Measurements from ENCODE around the gene SLAMF9. TPM values are rescaled to one million over a fixed set of nuclear protein-coding genes. Genes with fewer than 3 reads are reported as not detected.

The SLAMF9 gene
- total RNA-seq, 2 experiments from 2014 or later, result not detected

DNA sequence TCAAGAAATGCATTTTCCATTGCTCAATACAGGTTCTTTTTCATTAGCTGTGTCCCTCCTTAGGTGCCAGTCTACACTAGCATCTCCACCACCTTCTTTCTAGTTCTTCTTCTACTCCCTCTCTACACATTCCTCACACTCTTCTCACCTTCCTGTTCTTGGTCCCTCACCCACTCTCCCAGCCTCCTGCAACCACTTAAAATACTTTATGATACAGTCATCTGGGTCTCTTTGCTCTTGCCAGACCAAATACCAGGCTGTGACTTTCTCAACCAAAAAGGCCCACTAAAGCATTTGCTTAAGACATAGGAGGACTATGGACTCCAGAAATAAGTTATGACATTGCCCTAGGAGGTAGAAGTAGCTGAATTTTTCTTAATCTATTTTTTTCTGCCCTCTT, 42.6 kb upstream of the SLAMF9 start:
- Histone ChIP-seq H3K4me1 (ENCODE audit: insufficient read depth, low read length, poor library complexity, severe bottlenecking) (no peaks in the 10 kb centered on the region), H3K36me3 (ENCODE audit: insufficient read depth, low read length) (no peaks in the 10 kb centered on the region), H3K9me2 (ENCODE audit: insufficient read depth, low read length) (no peaks in the 10 kb centered on the region), H3K79me2 (ENCODE audit: insufficient read depth, low read depth, low read length) (no peaks in the 10 kb centered on the region), H3K4me2 (ENCODE audit: low read length) (no peak overlapping the region), H2AFZ (ENCODE audit: low read length) (no peak overlapping the region), H3K9me3 (ENCODE audit: low read length) (no peaks in the 10 kb centered on the region), H3K27ac (ENCODE audit: low read depth, low read length, poor library complexity, severe bottlenecking) (no peak overlapping the region), H3K4me3 (ENCODE audit: low read depth, low read length, poor library complexity, severe bottlenecking) (no peak overlapping the region), H4K20me1 (ENCODE audit: insufficient read depth, low read length) (no peaks in the 10 kb centered on the region)
- CTCF ChIA-PET (ENCODE audit: unreplicated experiment), result no interaction called here
- BruUV-seq (replicated peaks), result no TSS peak
- no peak for DNase-seq (ENCODE audit: low spot score)
- intact Hi-C loops (cut with micrococcal nuclease; ENCODE audit: unreplicated experiment), result no loop called here
- TF ChIP-seq CTCF (conservative IDR thresholded peaks at IDR 0.05; ENCODE audit: low read length) (no peak), EZH2phosphoT487 (IDR thresholded peaks at IDR 0.05; ENCODE audit: borderline replicate concordance, low read depth, low read length) (no peak)
- POLR2A ChIA-PET, result no interaction called here

DNA sequence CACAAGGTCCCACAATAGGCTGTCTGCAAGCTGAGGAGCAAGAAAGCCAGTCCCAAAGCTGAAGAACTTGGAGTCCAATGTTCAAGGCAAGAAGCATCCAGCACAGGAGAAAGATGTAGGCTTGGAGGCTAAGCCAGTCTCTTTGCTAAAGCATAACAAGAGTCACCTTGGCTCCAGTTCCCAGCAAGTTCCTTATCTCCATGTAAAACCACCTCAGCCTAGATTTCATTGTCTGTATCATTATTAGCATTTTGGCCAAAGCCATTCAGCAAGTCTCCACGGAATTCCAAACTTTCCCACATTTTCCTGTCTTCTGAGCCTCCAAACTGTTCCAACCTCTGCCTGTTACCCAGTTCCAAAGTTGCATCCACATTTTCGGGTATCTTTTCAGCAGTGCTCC, 40.9 kb upstream of the SLAMF9 start:
- Histone ChIP-seq H4K20me1 (ENCODE audit: insufficient read depth, low read length) (no peaks in the 10 kb centered on the region), H3K9me3 (ENCODE audit: low read length) (no peaks in the 10 kb centered on the region), H3K9me2 (ENCODE audit: insufficient read depth, low read length) (no peaks in the 10 kb centered on the region), H2AFZ (ENCODE audit: low read length) (no peak overlapping the region), H3K79me2 (ENCODE audit: insufficient read depth, low read depth, low read length) (no peaks in the 10 kb centered on the region), H3K27ac (ENCODE audit: low read depth, low read length, poor library complexity, severe bottlenecking) (no peak overlapping the region), H3K4me1 (ENCODE audit: insufficient read depth, low read length, poor library complexity, severe bottlenecking) (no peaks in the 10 kb centered on the region), H3K36me3 (ENCODE audit: insufficient read depth, low read length) (no peaks in the 10 kb centered on the region), H3K4me3 (ENCODE audit: low read depth, low read length, poor library complexity, severe bottlenecking) (no peak overlapping the region), H3K4me2 (ENCODE audit: low read length) (no peak overlapping the region)
- DNase-seq (ENCODE audit: low spot score), result no peak
- ChIA-PET CTCF (ENCODE audit: unreplicated experiment) (no interaction called here), POLR2A (no interaction called here)
- intact Hi-C loops (cut with micrococcal nuclease; ENCODE audit: unreplicated experiment), result no loop called here
- TF ChIP-seq EZH2phosphoT487 (IDR thresholded peaks at IDR 0.05; ENCODE audit: borderline replicate concordance, low read depth, low read length) (no peak), CTCF (conservative IDR thresholded peaks at IDR 0.05; ENCODE audit: low read length) (no peak)
- no TSS peak for BruUV-seq (replicated peaks)

- DNase-seq (ENCODE audit: low spot score), result no peak
- Histone ChIP-seq H3K4me3 (ENCODE audit: low read depth, low read length, poor library complexity, severe bottlenecking) (no peak overlapping the region), H3K36me3 (ENCODE audit: insufficient read depth, low read length) (no peaks in the 10 kb centered on the region), H2AFZ (ENCODE audit: low read length) (no peak overlapping the region), H3K4me2 (ENCODE audit: low read length) (no peak overlapping the region), H3K9me2 (ENCODE audit: insufficient read depth, low read length) (no peaks in the 10 kb centered on the region), H3K4me1 (ENCODE audit: insufficient read depth, low read length, poor library complexity, severe bottlenecking) (no peaks in the 10 kb centered on the region), H3K79me2 (ENCODE audit: insufficient read depth, low read depth, low read length) (no peaks in the 10 kb centered on the region), H3K27ac (ENCODE audit: low read depth, low read length, poor library complexity, severe bottlenecking) (no peak overlapping the region), H4K20me1 (ENCODE audit: insufficient read depth, low read length) (no peaks in the 10 kb centered on the region), H3K9me3 (ENCODE audit: low read length) (no peaks in the 10 kb centered on the region)
- intact Hi-C loops (cut with micrococcal nuclease; ENCODE audit: unreplicated experiment), result no loop called here
- BruUV-seq (replicated peaks), result no TSS peak
- CTCF ChIA-PET (ENCODE audit: unreplicated experiment), result no interaction called here
- no peak for TF ChIP-seq CTCF (conservative IDR thresholded peaks at IDR 0.05; ENCODE audit: low read length)
- TF ChIP-seq EZH2phosphoT487 (IDR thresholded peaks at IDR 0.05; ENCODE audit: borderline replicate concordance, low read depth, low read length), result no peak
- POLR2A ChIA-PET, result interaction anchor here (0.8 kb wide), 1 partner anchor 12 kb away, joined by 3 read pairs; no protein-coding TSS in a partner anchor
These were observed 39.9 kb upstream of the SLAMF9 start for GRCh38 chr1:159993911-159994310.

All from OCI-LY7 (cell line).